GM23248 (cell line): Measurements from ENCODE around the gene CBFA2T3. TPM values are rescaled to one million over a fixed set of nuclear protein-coding genes. Genes with fewer than 3 reads are reported as not detected.

Source experiments
- DNase-seq: peaks from one replicate; pipeline ENCODE4 v3.0.0-alpha.2; 2015
- H2AFZ ChIP-seq: fragments of 200-600 bp; sonication (generic); 2 replicates; pipeline ENCODE4 v1.6.1; 2016; ENCODE audit warnings: antibody characterized with exemption
- H3F3A ChIP-seq: fragments of 200-600 bp; sonication (generic); 2 replicates; pipeline ENCODE4 v1.6.1; 2016; ENCODE audit warnings: mild to moderate bottlenecking, antibody characterized with exemption, mixed run types; ENCODE audit not compliant: insufficient read depth
- H3K27ac ChIP-seq: fragments of 200-600 bp; sonication (generic); 2 replicates; pipeline ENCODE4 v1.5.1; 2016; ENCODE audit warnings: mild to moderate bottlenecking
- H3K27me3 ChIP-seq: fragments of 200-600 bp; sonication (generic); replicated peaks from 2 replicates; pipeline ENCODE4 v1.6.1; 2016; ENCODE audit warnings: mild to moderate bottlenecking; ENCODE audit not compliant: insufficient read depth
- H3K36me3 ChIP-seq: fragments of 200-600 bp; sonication (generic); 2 replicates; pipeline ENCODE4 v1.6.1; 2016; ENCODE audit warnings: low read depth, mild to moderate bottlenecking
- H3K4me1 ChIP-seq: fragments of 200-600 bp; sonication (generic); 2 replicates; pipeline ENCODE4 v1.6.1; 2016; ENCODE audit warnings: mild to moderate bottlenecking; ENCODE audit not compliant: insufficient read depth
- H3K4me2 ChIP-seq: fragments of 200-600 bp; sonication (generic); one replicate; pipeline ENCODE4 v1.6.1; 2016; ENCODE audit warnings: mild to moderate bottlenecking; ENCODE audit not compliant: unreplicated experiment
- H3K4me3 ChIP-seq: fragments of 200-600 bp; sonication (generic); 2 replicates; pipeline ENCODE4 v1.5.1; 2016; ENCODE audit warnings: mild to moderate bottlenecking
- H3K79me2 ChIP-seq: fragments of 200-600 bp; sonication (generic); 2 replicates; pipeline ENCODE4 v1.6.1; 2016; ENCODE audit warnings: mild to moderate bottlenecking; ENCODE audit not compliant: insufficient read depth
- H3K9ac ChIP-seq: fragments of 200-600 bp; sonication (generic); 2 replicates; pipeline ENCODE4 v1.6.1; 2016; ENCODE audit warnings: mild to moderate bottlenecking
- H3K9me2 ChIP-seq: fragments of 200-600 bp; sonication (generic); 2 replicates; pipeline ENCODE4 v1.6.1; 2016; ENCODE audit warnings: mixed run types, mild to moderate bottlenecking, moderate library complexity; ENCODE audit not compliant: insufficient read depth
- H3K9me3 ChIP-seq: fragments of 200-600 bp; sonication (generic); one replicate; pipeline ENCODE4 v1.6.1; 2017; ENCODE audit warnings: low read depth
- H4K20me1 ChIP-seq: fragments of 200-600 bp; sonication (generic); 2 replicates; pipeline ENCODE4 v1.6.0; 2016; ENCODE audit not compliant: insufficient read depth
- EZH2 ChIP-seq: fragments of 200-600 bp; sonication (generic); IDR thresholded peaks from 2 replicates; pipeline ENCODE4 v1.6.1; 2018; ENCODE audit warnings: antibody characterized with exemption, mild to moderate bottlenecking; ENCODE audit not compliant: insufficient read depth, poor library complexity, severe bottlenecking
- EZH2phosphoT487 ChIP-seq: fragments of 200-600 bp; sonication (generic); IDR thresholded peaks from 2 replicates; pipeline ENCODE4 v1.6.1; 2018; ENCODE audit warnings: antibody characterized with exemption, moderate library complexity, mild to moderate bottlenecking, low read depth; ENCODE audit not compliant: insufficient read depth
- WGBS, 2 experiments: methylation state at CpG; one replicate each; pipeline ENCODE4 v1.1.6; 2015 to 2017; ENCODE audit warnings: low lambda C conversion rate in 2 of 2, low coverage in 1 of 2; ENCODE audit errors: missing lambda C conversion rate in 2 of 2; 5-methylcytosine and 5-hydroxymethylcytosine counted together
- in situ Hi-C: fragments of 300-500 bp; cut with MboI; formaldehyde crosslinking; loops from 2 replicates; pipeline ENCODE4 v1.15.0; 2020
- polyA plus RNA-seq: library from polyadenylated mRNA; unstranded; fragments of >200 nt; fragmentation: Nextera tagmentation; extraction: Ambion mirVana; gene quantifications from 2 replicates; pipeline ENCODE4 v1.2.1, GENCODE V29; 2016
- total RNA-seq: library from RNA; depleted of rRNA; stranded (reverse); fragments of >200 nt; shearing (Covaris generic); gene quantifications from 2 replicates; pipeline ENCODE4 v1.2.3, GENCODE V29; 2014

Gene CBFA2T3
- total and polyA plus RNA-seq, 2 experiments from 2014 or later: not detected

GRCh38 chr16:88881007-88881615 is 95.9 kb downstream of the CBFA2T3 start:
- Histone ChIP-seq H3K9ac (no peak overlapping the region), H3K9me2 (no peaks in the 10 kb centered on the region), H3K36me3 (no peaks in the 10 kb centered on the region), H3K79me2 (no peaks in the 10 kb centered on the region), H3K4me1 (no peaks in the 10 kb centered on the region), H2AFZ (no peak overlapping the region), H3K4me2 (no peak overlapping the region), H3K27ac (no peak overlapping the region), H3K27me3 (no peaks in the 10 kb centered on the region), H3K9me3 (no peaks in the 10 kb centered on the region), H4K20me1 (no peaks in the 10 kb centered on the region), H3K4me3 (no peak overlapping the region), H3F3A (no peaks in the 10 kb centered on the region)
- no peak for TF ChIP-seq EZH2
- in situ Hi-C loops: no loop called here
- DNase-seq: no peak
- WGBS, 2 experiments: 87 to 90% methylated on average over 36 to 41 of the region's 46 CpGs

- H3K27me3 ChIP-seq: no peaks in the 10 kb centered on the region
- H2AFZ ChIP-seq: no peak overlapping the region
- no peak overlapping the region for H3K27ac ChIP-seq
- H4K20me1 ChIP-seq: no peaks in the 10 kb centered on the region
- no peaks in the 10 kb centered on the region for H3K4me1 ChIP-seq
- H3K9me3 ChIP-seq: no peaks in the 10 kb centered on the region
- TF ChIP-seq EZH2 (no peak), EZH2phosphoT487 (no peak)
- in situ Hi-C loops: no loop called here
- no peak for DNase-seq
- no peak overlapping the region for H3K4me3 ChIP-seq
- H3K9me2 ChIP-seq: no peaks in the 10 kb centered on the region
- H3K79me2 ChIP-seq: no peaks in the 10 kb centered on the region
- no peak overlapping the region for H3K9ac ChIP-seq
- WGBS, 2 experiments: 87 to 88% methylated on average over 34 to 35 of the region's 36 CpGs
- H3K4me2 ChIP-seq: no peak overlapping the region
- H3F3A ChIP-seq: no peaks in the 10 kb centered on the region
- H3K36me3 ChIP-seq: no peaks in the 10 kb centered on the region
Observed at GRCh38 chr16:88880226-88881006, 96.6 kb downstream of the CBFA2T3 start.

- Histone ChIP-seq H3K27me3 (no peaks in the 10 kb centered on the region), H3K9me2 (no peaks in the 10 kb centered on the region), H3K27ac (no peak overlapping the region), H3K36me3 (no peaks in the 10 kb centered on the region), H3F3A (no peaks in the 10 kb centered on the region), H3K4me1 (no peaks in the 10 kb centered on the region), H3K79me2 (no peaks in the 10 kb centered on the region), H3K4me3 (no peak overlapping the region), H2AFZ (no peak overlapping the region), H4K20me1 (no peaks in the 10 kb centered on the region), H3K4me2 (no peak overlapping the region), H3K9me3 (no peaks in the 10 kb centered on the region), H3K9ac (no peak overlapping the region)
- no peak for DNase-seq
- in situ Hi-C loops: no loop called here
- no peak for TF ChIP-seq EZH2phosphoT487
- no peak for TF ChIP-seq EZH2
- WGBS, 2 experiments: 78 to 83% methylated on average over 7 to 11 of the region's 11 CpGs
Observed at GRCh38 chr16:88879788-88880055, 97.3 kb downstream of the CBFA2T3 start.

- H3K79me2 ChIP-seq: no peaks in the 10 kb centered on the region
- TF ChIP-seq EZH2phosphoT487: no peak
- TF ChIP-seq EZH2: no peak
- no peaks in the 10 kb centered on the region for H4K20me1 ChIP-seq
- no peak for DNase-seq
- H2AFZ ChIP-seq: no peak overlapping the region
- H3K27ac ChIP-seq: no peak overlapping the region
- no peaks in the 10 kb centered on the region for H3K4me1 ChIP-seq
- H3K9me3 ChIP-seq: no peaks in the 10 kb centered on the region
- no peaks in the 10 kb centered on the region for H3K9me2 ChIP-seq
- no peaks in the 10 kb centered on the region for H3F3A ChIP-seq
- no peaks in the 10 kb centered on the region for H3K27me3 ChIP-seq
- 84 to 87% methylated on average over 29 to 45 of the region's 45 CpGs for WGBS, 2 experiments
- H3K36me3 ChIP-seq: no peaks in the 10 kb centered on the region
- H3K4me3 ChIP-seq: no peak overlapping the region
- no peak overlapping the region for H3K4me2 ChIP-seq
- in situ Hi-C loops: no loop called here
- no peak overlapping the region for H3K9ac ChIP-seq
Observed at GRCh38 chr16:88878967-88879787, 97.8 kb downstream of the CBFA2T3 start.
